GM12892 (cell line): ENCODE measurements around the gene UNC13D.

Experiments
- DNase-seq: peaks from one replicate; pipeline ENCODE4 v3.0.0; 2011; ENCODE audit not compliant: insufficient read length
- FAIRE-seq: peaks from 2 replicates; lab custom pipeline; 2011; peaks lifted over from hg19 to GRCh38; lab: Jason Lieb, UNC
- POLR2A ChIP-seq: IDR thresholded peaks from 2 replicates; pipeline ENCODE4 v1.6.1; 2011; ENCODE audit warnings: low read depth, low read length, control low read depth
- POLR2AphosphoS5 ChIP-seq: IDR thresholded peaks from 2 replicates; pipeline ENCODE4 v1.6.1; 2011; ENCODE audit warnings: low read depth, low read length, control low read depth
- TAF1 ChIP-seq: IDR thresholded peaks from 2 replicates; pipeline ENCODE4 v1.6.1; 2011; ENCODE audit warnings: low read depth, mild to moderate bottlenecking, control low read depth, low read length, borderline replicate concordance

The UNC13D gene

DNA sequence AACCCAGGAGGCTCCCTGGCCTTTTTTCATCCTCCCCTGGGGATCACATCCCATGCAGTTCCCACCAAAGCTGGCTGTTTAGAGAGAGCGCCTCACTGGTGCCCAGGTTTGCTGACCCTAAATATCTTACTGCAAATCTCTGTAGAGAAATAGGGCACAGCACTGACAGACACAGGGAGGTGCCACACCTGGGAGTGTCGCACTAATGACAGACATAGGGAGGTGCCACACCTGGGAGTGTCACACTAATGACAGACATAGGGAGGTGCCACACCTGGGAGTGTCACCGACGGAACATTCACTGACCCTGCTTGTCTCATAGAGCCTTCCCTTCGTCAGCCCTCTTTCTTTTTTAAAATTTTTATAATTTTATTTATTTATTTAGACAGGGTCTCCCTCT lies 34.0 kb downstream of the UNC13D start:
- DNase-seq (no peak), FAIRE-seq (no peak)
- TF ChIP-seq POLR2AphosphoS5, result no peak
- TF ChIP-seq POLR2A, result no peak
- no peak for TF ChIP-seq TAF1

DNA sequence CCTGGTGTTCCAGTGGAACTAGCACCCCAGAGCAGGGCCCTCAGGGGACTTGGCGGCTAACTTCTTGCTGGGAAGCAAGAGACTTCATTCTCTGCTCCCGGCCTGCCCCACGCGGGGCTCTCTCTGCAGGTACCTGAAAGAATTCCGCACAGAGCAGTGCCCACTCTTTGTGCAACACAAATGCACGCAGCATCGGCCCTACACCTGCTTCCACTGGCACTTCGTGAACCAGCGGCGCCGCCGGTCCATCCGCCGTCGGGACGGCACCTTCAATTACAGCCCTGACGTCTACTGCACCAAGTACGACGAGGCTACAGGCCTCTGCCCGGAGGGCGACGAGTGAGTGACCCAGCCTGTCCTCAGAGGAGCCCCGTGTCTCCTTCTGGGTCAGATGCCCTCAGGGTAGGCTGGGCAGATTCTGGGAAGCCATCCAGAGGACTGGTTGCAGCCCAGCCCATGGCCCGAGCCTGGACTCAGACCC lies 34.5 kb downstream of the UNC13D start:
- TF ChIP-seq POLR2A (no peak), TAF1 (no peak), POLR2AphosphoS5 (no peak)
- no peak for DNase-seq
- no peak for FAIRE-seq

DNA sequence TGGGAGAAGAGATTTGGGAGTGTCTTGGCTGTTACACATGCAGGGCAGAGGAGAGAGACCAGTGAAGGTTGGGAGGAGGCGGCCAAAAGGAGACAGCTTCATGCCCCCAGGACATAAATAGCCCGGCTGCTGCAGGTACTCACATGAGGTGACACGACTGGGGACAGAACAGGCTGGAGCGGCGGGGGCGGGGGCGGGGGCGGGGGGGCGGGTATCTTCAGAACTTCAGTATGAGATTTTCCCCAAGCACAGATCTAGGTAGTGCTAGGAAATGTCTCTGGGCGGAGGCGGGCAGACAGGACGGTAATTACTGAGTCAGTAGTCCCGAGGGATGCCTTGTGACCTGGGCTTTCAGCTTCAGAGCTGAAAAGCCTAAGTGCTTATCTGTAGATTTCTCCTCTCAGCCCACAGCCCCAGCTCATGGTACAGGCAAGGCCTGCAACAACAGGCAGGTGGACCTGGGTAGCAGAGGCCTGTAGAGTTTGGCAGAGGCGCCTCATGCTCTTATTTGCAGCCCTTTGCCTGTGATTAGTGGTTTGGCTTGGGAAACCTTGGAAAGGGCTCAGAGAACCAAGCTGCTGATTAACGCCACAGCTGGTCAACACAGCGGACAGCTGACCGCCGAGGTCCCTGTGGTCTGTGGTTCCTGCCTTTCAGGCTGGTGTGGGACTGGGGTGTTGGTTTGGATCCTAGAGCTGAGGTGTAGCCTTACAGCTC lies 35.1 kb downstream of the UNC13D start:
- no peak for TF ChIP-seq POLR2A
- TF ChIP-seq POLR2AphosphoS5, result no peak
- TF ChIP-seq TAF1, result no peak
- FAIRE-seq (peak; percentile 58), DNase-seq (no peak)

DNA sequence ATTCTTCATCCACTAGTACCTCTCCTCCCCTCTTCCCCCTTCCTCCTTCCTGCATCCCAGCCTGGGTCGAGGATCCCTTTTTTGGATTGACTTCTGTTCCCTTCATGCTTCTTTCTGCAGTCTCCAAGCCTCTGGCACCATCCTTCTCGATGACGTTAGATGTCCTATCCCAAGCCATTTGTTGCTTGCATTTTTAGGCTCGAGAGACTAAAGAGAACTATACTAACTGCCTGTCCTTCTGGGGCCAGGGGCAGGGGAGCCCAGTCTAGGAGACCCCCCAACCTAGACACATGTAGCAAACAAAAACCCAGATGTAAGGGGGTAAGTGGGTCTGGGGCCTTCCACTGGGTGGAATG lies 35.7 kb downstream of the UNC13D start:
- FAIRE-seq, result no peak
- no peak for TF ChIP-seq POLR2A
- no peak for TF ChIP-seq TAF1
- no peak for TF ChIP-seq POLR2AphosphoS5
- no peak for DNase-seq

DNA sequence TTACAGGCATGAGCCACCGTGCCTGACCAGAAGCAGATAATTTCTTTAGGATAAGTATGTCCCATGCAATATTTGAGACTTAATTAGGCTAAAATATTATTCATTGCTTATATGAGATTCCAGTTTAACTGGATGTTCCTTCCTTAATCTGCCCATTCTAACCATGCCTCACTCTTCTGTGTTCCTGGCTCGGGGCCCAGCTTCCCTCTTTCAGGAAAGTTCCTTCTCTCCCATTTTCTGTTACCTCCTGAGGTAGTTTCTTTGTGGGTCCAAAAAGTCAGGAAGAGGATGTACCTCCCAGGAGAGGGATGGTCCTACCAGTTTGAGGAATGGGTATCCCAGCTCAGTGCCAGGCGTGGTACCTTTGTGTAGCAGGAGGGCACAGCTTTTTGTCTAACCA lies 36.3 kb downstream of the UNC13D start:
- no peak for FAIRE-seq
- DNase-seq, result no peak
- TF ChIP-seq POLR2AphosphoS5 (no peak), POLR2A (no peak), TAF1 (no peak)

DNA sequence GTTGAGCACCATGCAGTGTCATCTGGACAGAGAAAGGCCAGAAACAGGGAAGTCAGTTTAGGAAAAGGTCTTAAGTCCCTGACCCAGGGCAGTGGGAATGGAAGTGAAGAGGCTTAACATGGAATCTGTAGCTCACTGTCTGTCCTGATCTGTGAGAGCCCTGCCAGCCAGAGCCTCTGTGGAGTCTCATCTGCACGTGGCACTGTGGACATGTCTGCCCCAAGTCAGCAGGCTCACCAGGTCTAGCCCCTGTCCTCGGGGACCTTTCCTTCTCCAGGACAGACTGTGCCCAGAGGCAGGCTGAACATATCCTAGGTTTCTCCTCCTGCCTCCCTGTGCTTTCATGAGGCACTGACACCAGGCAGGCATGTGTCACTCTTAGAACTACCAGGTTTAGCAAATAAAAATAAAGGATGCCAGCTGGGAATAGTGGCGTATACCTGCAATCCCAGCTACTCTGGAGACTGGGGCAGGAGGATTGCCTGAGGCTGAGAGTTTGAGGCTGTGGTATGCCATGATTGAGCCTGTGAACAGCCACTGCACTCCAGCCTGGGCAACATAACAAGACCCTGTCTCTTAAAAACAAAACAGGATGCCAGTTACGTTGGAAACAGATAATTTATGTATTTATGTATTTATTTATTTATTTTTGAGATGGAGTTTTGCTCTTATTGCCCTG lies 37.2 kb downstream of the UNC13D start:
- DNase-seq (no peak), FAIRE-seq (no peak)
- TF ChIP-seq POLR2A (no peak), POLR2AphosphoS5 (no peak), TAF1 (no peak)

DNA sequence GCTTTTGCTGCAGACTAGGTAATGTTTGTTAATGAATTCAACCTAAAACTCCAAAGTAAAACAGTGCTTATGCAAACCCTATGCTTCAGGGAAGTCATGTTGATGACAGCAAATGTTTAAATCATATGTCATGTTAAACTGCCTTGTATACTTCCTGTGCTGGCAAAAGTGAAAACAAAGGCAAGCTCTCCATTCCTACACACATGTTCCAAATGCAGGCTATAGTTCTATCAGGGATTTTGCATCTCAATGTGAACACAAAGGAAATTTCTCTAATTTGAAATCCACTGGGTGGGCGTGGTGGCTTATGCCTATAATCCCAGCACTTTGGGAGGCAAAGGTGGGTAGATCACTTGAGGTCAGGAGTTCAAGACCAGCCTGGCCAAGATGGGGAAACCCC lies 40.3 kb downstream of the UNC13D start:
- DNase-seq, result no peak
- TF ChIP-seq TAF1, result no peak
- no peak for TF ChIP-seq POLR2AphosphoS5
- TF ChIP-seq POLR2A, result no peak
- no peak for FAIRE-seq

DNA sequence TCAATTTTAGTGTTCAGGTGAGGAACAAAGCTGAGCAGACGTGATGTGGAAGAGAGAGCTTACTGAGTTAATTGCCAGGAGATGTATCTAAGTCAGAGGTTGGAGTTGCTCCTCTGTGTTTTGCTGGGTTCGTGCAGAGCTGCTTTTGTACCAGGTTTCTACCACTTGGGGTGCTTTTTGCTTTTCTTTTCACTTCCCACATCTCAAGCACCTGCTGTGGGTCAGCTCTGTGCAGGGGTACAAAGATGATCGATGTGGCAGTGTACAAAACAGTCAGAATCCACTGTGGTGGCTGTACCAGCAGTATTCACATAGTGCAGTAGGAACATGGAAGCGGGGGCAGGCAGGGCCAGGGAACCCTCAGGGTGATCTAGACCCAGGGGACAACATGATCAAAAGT lies 44.8 kb downstream of the UNC13D start:
- DNase-seq (no peak), FAIRE-seq (no peak)
- TF ChIP-seq POLR2A (no peak), POLR2AphosphoS5 (no peak), TAF1 (no peak)

DNA sequence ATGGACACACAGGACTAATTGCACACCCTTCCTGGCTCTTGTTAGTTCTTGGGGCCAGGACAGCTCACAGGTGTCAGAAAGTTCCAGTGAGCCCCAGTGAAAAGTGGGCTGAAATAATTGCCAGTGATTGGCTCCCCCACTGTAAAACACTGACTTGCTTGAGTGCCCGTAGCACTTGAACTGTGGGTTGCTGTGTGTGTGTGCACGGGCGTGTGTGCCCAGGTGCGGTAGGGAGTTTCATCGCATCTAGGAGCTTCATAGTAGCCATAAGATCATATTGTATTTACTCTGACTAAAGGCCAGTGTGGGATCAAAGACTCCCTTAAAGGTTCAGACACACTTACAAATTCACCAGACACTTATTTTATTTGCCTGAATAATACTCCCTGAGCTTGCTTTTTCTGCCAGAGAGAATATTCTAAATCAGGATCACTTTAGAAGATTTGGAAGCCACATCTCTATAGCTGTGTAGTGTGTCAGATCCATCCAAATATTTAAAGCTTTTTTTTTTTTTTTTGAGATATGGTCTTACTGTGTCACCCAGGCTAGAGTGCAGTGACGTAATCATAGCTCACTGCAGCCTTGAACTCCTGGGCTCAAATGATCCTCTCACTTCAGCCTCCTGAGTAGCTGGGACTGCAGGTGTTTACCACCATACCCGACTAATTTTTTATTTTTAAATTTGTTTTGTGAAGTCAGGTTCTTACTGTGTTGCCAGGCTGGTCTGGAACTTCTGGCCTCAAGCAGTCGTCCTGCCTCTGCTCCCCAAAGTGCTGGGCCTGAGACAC lies 48.2 kb downstream of the UNC13D start:
- DNase-seq (no peak), FAIRE-seq (no peak)
- TF ChIP-seq POLR2AphosphoS5, result no peak
- no peak for TF ChIP-seq POLR2A
- no peak for TF ChIP-seq TAF1

DNA sequence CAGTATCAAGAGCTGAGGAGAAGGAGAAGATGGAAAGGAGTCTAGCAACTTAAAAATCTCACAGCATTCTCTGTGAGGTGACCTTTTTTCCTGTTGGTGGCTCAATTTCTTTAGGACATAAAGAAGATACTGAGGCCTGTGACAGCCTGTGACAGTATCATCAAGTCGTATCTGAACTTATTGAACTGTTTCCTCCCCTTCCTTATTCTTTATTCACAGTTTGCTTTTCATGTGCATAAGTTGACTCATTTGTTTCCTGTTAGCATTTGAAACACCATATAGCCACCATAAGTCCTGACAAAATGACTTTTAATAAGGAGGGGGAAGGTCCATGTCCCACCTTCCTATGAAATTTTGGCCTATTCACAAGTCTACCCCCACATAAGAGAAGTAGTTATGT lies 50.7 kb downstream of the UNC13D start:
- DNase-seq (no peak), FAIRE-seq (no peak)
- TF ChIP-seq POLR2A (no peak), POLR2AphosphoS5 (no peak), TAF1 (no peak)

DNA sequence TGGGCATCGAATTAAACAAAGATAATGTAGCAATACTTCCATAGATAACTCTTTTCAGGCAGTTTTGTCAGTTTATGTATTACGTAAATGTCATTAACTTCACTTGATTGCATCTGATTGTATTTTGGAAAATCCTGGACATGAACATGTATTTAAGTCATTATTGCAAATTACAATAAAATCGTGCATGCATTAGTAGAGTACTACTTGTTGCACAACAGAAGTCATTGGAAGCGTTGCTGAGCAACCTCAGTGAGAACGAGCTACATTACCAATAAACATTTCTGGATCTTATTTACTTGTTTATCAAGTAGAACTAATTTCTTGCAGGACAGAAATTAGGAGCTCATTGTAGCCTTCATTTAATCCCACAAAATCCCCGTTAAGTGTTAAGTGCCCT lies 53.0 kb downstream of the UNC13D start:
- DNase-seq (no peak), FAIRE-seq (no peak)
- TF ChIP-seq POLR2A (no peak), POLR2AphosphoS5 (no peak), TAF1 (no peak)
